ENCODE results near the gene ONECUT3. TPM values are rescaled to one million over a fixed set of nuclear protein-coding genes. Genes with fewer than 3 reads are reported as not detected.

The ONECUT3 gene
- polyA plus RNA-seq, 3 donors, result not detected

- 13 to 20% (median 14%) methylated on average over 28 of the region's 28 CpGs for WGBS, 3 donors
- no peak overlapping the region for H3K27ac ChIP-seq (ENCODE audit: low read depth, low read length)
Measured at GRCh38 chr19:1734321-1734966, 18.9 kb upstream of the ONECUT3 start.

- no peak overlapping the region for H3K27ac ChIP-seq (ENCODE audit: low read depth, low read length)
- 61 to 72% (median 69%) methylated on average over 3 of the region's 3 CpGs for WGBS, 3 donors
Measured at GRCh38 chr19:1736280-1736679, 17.0 kb upstream of the ONECUT3 start.

- WGBS, 3 donors, result 16 to 33% (median 27%) methylated on average over 20 to 22 of the region's 22 CpGs
Measured at GRCh38 chr19:1736927-1737326, 16.4 kb upstream of the ONECUT3 start.

GRCh38 chr19:1739960-1740629 is 13.2 kb upstream of the ONECUT3 start:
- no peak overlapping the region for H3K27ac ChIP-seq (ENCODE audit: low read depth, low read length)
- 92 to 96% (median 92%) methylated on average over 11 of the region's 11 CpGs for WGBS, 3 donors

More at GRCh38 chr19:1736927-1737326, 16.4 kb upstream of the ONECUT3 start:
- H3K27ac ChIP-seq (ENCODE audit: low read depth, low read length), result no peak overlapping the region

GRCh38 chr19:1742989-1743696 is 10.2 kb upstream of the ONECUT3 start:
- WGBS, 3 donors, result 74 to 84% (median 80%) methylated on average over 34 of the region's 34 CpGs
- no peak overlapping the region for H3K27ac ChIP-seq (ENCODE audit: low read depth, low read length)

- no peak overlapping the region for H3K27ac ChIP-seq (ENCODE audit: low read depth, low read length)
- WGBS, 3 donors, result 50 to 61% (median 60%) methylated on average over 10 of the region's 10 CpGs
Measured at GRCh38 chr19:1744133-1744665, 9.1 kb upstream of the ONECUT3 start.

- WGBS, 3 donors, result 9 to 12% (median 10%) methylated on average over 19 of the region's 19 CpGs
- no peak overlapping the region for H3K27ac ChIP-seq (ENCODE audit: low read depth, low read length)
Measured at GRCh38 chr19:1744822-1745563, 8.3 kb upstream of the ONECUT3 start.

GRCh38 chr19:1745589-1746031 is 7.7 kb upstream of the ONECUT3 start:
- 2 to 3% (median 2%) methylated on average over 14 of the region's 14 CpGs for WGBS, 3 donors
- H3K27ac ChIP-seq (ENCODE audit: low read depth, low read length), result no peak overlapping the region

GRCh38 chr19:1746401-1747284 is 6.7 kb upstream of the ONECUT3 start:
- WGBS, 3 donors, result 3 to 6% (median 5%) methylated on average over 31 of the region's 31 CpGs
- no peak overlapping the region for H3K27ac ChIP-seq (ENCODE audit: low read depth, low read length)

- H3K27ac ChIP-seq (ENCODE audit: low read depth, low read length), result no peak overlapping the region
- WGBS, 3 donors, result 5 to 13% (median 5%) methylated on average over 16 to 22 of the region's 22 CpGs
Measured at GRCh38 chr19:1747285-1748114, 5.8 kb upstream of the ONECUT3 start.

- WGBS, 3 donors, result 3% methylated on average over 55 to 61 of the region's 61 CpGs
- H3K27ac ChIP-seq (ENCODE audit: low read depth, low read length), result no peak overlapping the region
Measured at GRCh38 chr19:1748115-1748872, 5.0 kb upstream of the ONECUT3 start.

GRCh38 chr19:1748873-1749341 is 4.4 kb upstream of the ONECUT3 start:
- no peak overlapping the region for H3K27ac ChIP-seq (ENCODE audit: low read depth, low read length)
- WGBS, 3 donors, result 3% methylated on average over 44 to 45 of the region's 45 CpGs

- 2 to 3% (median 2%) methylated on average over 97 to 99 of the region's 99 CpGs for WGBS, 3 donors
- H3K27ac ChIP-seq (ENCODE audit: low read depth, low read length), result no peak overlapping the region
Measured at GRCh38 chr19:1749373-1750342, 3.6 kb upstream of the ONECUT3 start.

- 3 to 4% (median 3%) methylated on average over 14 of the region's 14 CpGs for WGBS, 3 donors
- no peak overlapping the region for H3K27ac ChIP-seq (ENCODE audit: low read depth, low read length)
Measured at GRCh38 chr19:1750343-1751021, 2.8 kb upstream of the ONECUT3 start.
